ENCODE measurements around the gene UBE2J1.

Gene UBE2J1

DNA sequence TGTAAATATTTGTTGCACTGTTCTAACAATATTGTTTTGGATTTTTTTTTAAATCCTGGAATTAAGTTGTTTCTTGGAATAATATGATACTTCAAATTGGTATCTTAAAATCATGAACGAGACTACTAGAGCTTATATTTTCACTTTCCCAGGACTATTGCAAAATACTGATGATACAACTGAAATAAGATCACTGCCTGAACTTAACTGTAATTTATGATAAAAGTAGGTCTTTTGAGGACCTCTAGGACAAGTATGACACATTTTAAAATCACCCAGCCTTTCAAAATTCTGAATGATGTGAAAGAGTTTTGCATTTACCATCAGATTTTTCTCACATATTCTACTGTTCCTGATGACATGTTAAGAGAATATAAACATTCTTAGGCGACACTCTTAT lies 8.6 kb upstream of the UBE2J1 start:
- no peak for DNase-seq

DNA sequence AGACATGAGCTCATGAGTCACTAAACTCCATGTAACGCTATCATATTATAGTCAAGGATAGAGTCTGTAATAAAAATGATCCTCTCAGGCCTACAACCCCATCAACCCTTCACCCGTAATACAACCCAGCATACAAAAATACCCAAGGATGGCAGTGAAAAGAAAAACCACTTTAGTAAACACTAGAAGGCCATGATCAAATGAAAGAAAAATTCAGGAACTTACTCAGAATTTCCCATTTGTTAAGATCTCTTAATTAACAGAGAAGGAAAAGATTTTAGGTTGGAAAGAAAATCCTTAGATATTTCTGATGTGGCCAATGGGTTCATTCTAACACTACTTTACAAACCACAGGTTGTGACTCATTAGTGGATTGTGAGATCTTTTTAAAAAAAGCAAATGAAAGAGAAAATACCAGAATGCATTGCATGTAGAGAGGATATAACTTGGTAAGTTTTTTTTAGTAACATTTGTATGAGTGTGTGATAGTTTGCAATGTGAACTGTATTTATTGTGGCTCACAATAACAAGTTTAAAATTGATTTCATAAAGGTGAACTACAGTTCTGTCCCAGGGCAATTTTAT lies 8.0 kb upstream of the UBE2J1 start:
- DNase-seq, result no peak

DNA sequence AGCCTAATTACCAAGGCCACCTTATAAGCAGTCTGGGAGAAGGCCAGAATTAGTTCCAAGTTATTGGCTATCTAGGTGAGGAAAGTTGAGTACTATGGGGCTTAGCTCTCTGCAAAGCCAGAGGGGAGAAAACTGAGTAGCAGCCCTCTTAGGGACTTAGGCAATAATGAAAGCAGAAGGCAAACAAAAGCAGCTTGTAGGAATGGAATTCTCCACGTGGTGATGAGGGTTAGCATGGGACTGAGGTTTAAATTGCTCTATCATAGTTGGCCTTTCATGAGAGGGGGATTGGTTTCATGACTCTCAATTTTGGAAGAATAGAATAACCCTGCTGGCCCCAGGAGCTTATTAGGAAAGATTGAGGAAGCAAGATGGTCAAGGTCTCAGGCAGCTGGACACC lies 7.0 kb upstream of the UBE2J1 start:
- no peak for DNase-seq

DNA sequence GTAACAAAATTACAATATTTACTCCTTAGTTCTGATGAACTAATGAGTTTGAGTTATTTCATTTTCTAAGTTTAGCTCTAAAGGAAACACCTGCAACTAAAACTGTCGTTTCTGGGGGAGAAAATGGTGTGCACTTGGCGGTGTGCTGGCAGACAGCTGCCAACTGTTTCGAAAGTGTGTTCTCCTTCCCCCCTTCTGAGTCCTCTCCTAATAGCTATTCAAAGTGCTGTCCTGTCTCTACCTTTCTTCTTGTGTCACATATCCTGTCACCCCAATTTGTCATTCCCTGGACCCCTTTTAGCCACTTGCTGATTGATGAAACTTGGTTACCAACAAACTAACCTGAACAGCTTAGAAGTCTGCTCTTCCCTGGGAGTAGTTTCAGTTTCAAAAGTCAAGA lies 4.9 kb upstream of the UBE2J1 start:
- DNase-seq, result no peak

DNA sequence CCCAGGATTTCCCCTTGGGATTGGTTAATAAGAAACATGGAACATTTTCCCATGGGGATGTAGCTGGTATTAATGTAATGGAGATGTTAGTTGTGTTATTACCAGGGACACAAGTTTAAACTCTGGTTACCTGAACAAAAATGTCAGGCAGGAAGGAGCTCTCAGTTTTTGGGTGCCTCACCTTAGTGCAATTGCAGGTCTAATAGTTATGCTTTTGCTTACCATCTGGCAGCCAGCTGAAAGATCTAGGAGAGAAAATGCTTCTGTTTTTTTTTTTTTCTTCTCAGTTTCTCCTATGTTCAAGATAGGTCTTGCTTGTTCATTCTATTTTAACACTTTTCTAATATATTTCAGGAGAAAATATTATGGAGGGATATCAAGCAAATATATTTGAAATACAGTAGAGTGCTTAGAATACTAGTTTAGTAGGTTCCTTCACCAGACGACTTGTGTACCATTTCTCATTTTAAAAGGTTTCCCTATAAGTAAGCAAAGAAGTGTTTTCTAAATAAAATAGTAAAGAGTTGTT lies 4.2 kb upstream of the UBE2J1 start:
- DNase-seq, result no peak

DNA sequence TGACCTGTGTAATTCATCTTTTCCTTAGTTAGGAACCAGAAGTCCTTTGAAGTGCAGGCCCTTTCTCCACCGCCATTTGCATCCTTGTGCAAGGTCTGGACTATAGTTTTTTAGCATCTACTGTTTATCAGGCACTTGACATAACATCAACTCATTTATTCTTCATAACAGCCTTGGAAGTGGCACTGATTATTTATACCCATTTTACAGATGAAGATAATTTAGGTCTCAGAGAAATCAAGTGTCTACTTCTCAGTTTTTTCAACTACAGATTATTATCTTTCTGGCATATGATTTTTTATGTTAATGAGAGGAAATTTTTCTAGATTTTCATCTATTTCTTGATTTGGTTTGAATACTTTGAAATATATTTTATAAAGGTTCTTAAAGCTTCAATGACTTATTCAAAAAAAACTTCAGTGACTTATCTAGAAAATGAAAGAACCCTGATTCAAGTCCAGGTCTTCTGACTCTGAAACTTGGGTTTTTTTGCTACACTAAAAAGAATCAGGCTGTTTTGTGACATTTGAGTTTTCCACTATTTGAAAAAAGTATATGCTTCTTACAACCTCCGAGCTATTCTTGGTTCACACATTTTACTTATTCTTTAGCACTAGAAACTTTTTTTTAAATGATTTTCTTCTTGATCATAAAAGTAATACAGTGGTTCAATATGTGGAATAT lies 3.1 kb upstream of the UBE2J1 start:
- DNase-seq, result no peak

DNA sequence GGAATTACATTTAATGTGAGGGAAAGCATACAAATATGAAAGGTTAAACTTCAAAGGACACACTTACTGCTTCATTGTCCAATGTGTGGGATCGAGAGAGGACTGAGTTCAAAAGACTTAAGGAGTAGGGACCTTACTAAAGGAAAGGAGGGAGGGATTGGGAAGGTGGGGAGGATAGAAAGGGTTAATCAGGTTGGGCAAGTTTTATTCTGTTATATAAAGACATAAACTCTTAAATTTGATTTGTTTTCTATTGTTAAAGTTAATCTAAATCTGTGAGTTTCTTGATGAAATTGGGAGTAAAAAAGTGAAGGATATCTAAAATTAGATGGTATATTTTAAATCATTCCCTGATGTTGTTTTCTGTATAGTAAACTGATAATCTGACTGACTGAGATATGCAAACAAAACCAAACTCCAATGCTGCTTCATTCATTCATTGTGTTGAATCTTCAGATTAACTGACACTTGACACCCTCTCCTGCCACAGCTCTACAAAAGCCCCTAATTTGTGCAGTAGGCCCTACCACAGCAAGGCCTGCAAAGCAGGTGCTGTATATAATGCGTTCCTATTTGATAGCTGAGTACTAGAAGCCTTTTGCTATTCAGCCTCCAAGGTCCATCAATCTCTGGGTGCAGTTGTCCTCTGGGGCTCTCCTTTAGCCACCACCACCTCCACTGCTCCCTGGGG lies 1.3 kb upstream of the UBE2J1 start:
- no peak for DNase-seq

DNA sequence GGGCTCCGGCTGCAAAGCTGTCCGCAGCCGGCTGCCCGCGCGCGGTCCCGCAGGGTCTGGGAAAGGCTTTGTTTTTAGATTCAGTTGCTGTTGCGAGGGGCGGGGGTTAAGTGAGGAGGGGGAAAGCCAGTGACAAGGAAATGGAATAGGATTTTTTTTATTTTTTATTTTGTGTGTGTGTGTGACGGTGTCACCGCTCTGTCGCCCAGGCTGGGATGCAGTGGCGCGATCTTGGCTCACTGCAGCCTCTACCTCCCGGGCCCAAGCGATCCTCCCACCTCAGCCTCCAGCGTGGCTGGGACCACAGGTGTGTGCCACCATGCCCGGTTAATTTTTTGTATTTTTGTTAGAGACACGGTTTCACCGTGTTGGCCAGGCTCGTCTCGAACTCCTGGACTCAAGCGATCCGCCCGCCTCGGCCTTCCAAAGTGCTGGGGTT lies 615 bp upstream of the UBE2J1 start:
- no peak for DNase-seq

DNA sequence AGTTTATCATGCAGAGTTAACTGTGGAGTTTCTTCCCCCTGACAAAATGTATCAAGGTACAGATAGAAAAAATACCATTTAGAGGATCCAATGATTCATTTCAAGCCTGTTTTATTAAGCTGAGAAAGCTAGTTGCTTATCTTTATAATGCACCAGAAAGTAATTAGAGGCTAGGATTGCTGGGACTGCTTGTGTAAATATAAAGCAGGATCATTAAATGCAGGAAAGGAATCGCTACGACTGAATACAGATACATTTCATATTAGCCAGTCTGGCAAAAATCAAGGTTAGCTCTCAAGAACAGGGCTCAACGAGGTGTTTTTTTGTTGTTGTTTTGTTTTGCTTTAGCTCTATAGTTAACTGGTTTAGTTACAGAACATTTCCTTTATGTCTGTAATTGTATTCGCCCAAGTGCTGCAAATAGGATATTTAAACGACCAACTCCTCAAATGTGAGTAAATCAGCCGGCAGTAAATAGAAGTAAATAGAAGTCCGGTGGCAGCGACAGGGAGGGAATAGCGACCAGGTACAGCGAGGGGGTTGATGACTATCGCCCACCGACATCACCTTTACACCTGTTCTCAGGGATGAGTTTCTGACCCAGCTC lies 748 bp downstream of the UBE2J1 start:
- DNase-seq, result no peak

DNA sequence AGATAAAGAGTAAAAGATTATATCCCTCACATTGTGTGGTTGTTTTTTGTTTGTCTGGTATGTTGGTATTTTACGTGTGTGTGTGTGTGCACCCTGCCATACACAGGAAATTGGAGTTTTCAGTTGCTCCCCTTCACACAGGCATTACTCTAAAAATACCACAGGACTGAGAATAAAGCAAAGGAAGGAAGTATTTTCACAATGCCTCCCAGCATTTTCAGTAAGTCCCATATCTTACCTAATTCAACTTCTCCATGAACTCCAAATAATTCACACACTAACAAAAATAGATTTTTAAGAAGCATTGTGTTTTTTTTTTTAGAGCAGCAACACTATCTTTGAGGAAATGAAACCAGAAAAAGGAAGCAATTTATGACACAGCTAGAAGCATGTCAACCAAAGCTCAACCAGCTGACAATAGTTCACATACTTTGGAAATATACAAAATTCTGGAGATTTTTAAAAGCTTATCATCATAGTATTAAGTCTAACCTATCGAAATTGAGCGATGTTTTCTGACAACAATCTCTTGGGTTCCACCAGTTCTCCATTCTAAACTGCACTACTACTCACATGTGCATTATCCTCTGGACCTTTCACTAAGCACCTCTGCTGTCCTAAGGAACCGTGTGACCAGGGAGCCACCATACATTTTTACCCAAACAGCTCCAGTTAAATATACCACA lies 2.1 kb downstream of the UBE2J1 start:
- DNase-seq, result no peak

DNA sequence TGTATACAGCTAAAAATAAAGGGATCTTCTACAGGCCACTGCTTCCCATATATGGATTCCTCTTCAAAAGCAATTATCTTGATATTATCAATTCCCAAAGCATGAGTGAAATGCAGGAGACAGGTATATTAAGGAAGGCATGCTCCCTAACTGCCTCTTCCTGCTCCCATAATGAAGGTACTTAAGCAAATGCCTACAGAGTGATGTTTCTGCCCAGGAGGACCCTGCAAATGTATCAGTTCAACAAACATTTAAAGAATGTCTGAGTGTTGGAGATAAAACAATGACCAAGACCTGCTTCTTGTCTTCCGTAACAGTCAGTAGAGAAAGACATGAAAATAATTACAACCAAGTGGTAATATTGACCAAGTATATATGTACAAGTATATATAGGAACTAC lies 4.2 kb downstream of the UBE2J1 start:
- DNase-seq, result no peak

DNA sequence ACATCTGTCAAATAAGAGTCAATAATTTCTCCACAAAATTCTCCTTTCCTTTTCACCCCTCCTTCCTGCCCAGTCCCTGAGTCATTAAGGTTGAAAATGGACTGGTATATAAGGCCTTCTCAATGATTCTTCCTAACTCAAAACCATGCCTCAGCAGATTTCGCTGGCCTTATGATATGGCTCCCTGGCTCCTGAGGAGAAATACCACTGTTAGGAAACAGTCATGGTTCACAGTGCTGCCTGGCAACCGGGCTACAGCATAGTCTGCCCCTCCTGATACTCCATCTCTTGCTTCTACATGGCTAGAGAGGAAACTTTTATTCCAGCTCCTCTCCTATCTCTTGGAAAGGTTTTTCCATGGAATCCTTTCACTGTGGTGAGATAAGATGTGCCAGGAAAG lies 4.7 kb downstream of the UBE2J1 start:
- no peak for DNase-seq

DNA sequence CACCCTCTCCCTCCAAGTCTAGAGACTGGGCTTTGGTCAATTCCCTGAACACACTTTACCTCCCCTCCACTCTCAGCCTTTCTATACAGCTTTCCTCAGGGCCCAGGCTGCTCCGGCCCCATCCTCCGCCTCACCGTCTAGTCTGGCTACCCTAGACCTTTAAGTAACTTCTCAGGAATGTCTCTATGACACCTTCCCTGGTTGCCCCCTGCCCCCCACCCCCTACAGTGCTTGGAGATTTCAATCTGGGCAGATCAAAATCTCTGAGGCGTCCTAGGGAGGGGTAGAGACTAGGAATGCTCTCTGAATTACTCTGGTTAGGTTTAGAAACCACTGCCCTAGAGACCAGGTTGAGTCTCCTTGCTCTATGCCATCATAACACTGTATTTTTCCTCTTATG lies 6.1 kb downstream of the UBE2J1 start:
- no peak for DNase-seq

DNA sequence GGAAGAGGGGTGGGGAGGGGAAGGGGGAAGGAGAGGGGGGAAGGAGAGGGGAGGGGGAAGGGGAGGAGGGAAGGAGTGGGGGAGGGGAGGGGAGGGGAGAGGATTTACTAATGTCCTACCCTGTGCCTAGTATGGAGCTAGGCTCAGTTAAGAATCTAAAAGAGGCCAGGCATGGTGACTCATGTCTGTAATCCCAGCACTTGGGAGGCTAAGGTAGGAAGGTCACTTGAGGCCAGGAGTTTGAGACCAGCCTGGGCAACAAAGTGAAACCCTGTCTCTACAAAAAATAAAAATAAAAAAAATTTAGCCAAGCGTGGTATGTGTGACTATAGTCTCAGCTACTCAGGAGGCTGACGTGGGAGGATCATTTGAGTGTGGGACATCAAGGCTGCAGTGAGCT lies 13.0 kb downstream of the UBE2J1 start:
- no peak for DNase-seq

DNA sequence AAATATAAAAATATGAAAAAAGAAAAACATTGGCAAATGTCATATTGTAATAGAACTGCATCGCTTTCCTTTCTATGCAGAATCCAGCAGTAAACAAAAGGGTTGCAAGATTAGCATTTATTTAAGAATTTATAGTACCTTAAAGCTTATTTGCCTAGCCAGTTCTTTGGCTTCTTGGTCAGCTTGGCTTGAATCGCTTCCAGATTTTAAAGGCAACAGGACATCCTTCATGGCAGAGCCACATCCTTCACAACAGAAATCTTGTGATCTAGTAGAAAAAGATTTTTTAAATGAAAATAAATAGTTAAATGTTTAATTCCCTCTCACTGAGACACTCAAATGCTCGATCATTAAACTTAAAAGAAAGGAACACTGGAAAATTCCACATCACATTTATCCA lies 17.4 kb downstream of the UBE2J1 start:
- no peak for DNase-seq

DNA sequence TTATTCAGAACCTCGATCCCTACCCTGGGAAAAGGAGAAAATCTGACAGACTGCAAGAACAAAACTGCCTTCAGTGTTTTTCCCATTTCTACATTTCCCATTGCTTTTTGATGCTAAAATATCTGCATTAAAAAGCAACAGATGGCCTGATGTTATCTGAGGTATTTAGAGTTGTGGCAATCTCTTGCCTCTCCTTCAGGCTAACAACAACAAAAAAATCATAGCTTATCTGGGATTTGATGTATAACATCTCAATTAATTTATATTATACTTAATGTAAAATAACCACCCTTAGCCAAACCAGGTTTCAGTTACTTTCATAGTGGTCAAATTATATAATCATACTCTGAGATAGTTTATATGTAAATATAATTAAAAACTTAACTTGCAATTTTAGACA lies 21.6 kb downstream of the UBE2J1 start:
- no peak for DNase-seq

DNA sequence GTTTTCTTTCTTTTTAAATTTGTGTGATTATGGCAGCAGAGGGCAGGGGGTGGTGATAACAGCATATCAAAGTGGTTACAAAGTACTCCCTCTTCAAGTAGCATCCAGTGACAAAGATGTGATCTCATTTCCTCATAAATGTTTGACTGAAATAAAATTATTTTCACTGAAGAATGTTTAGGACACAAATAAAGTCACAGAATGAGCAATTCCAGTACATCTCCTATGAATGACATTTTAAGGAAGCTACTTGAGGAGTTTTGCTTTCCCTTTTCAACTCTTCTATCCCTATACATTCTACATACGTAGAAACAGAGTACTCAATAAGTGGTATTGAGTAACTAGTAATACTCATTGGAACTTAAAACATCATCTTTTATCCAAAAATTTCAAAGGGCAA lies 23.5 kb downstream of the UBE2J1 start:
- no peak for DNase-seq

DNA sequence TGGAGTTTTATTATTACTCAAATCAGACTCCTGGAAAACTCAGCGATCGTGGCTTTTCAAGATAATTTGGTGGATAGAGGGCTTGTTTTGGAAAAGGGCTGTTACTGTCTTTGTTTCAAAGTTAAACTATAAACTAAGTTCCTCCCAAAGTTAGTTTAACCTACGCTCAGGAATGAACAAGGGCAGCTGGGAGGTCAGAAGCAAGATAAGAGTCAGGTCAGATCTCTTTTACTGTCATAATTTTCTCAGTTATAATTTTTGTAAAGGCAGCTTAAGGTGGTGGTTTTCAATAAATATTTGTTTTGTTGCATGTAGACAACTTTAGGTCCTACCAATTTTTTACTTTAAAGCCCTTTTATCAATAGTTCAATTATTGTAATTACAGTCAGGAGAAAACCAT lies 28.2 kb downstream of the UBE2J1 start:
- no peak for DNase-seq

DNA sequence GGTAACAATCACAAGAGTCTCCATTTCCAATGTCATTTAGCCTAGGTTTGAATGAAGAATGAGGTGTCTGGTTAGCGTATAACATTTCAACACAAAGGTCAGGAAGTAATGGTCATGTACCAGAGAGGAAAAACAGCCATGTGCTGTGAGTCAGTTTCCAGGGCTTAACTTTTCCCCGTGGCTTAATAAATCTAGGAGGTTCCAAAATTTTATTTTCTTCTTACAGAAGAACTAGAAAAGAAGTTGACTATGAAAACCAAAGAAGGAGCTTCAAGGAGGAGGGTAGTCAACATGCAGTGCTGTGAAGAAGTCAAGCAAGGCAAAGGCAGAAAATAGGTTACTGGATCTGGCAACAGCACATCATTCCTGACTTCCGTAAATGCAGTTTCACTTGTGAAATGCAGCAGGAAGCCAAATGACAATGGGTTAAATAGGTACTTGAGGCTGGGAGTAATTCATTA lies 29.0 kb downstream of the UBE2J1 start:
- no peak for DNase-seq

DNA sequence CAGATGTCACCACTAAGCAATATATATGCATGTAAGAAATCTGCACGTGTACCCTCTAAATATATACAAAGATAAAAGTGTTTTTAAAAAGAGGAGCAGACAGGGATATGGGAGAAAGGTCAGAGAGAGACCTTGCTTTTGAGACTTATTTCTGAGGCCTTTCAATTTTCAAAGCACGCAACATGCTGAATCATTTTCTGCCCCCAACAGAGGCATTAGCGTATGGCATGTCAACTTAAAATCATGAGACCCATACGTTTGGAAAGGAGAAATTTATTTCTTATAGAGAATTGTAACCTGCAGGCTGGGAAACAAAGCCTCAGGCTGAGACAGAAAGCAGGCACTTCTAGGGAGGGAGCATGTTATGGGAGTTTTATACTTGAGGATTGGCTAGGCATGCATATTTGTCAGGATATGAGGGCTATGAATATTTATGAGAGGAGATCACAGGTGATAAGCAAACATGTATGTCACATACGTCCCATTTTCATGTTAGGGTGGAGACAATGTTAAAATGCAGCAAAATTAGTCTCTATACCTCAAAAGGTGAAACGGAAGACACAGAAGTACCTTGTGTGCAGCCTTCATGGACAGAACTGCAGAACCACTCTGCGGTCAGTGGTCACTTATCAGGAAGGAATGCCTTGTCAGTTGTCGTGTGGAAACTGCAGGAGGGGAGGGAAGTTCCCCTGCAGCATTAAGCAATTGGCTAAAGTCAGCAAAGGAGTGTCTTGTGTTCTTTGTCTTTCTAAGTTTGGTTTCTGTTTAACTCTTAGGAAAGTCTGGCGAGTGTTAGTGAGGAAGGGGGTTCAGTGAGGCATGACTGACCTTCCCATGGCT lies 31.2 kb downstream of the UBE2J1 start:
- DNase-seq, result no peak

DNA sequence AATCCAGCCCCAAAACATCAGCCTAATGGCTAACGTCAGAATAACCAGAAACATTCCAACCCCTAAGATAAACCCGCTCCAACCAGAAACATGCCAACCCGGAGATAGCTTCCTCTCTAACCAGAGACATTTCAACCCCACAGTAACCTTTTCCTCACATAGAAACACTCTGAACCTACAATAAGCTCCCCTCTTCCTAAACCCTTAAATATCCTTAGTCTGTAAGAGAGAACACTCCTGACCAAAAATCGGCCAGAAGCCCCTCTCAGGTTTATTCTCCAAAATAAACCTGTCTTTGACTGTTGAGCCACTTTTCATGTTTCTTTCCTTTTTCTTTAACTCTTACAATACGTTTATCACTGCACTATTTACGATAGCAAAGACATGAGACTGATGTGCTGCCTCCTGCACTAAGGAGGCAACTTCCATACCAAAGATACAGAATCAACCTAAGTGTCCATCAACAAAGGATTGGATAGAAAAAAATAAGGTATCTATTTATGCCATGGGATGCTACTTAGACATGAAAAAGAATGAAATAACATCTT lies 32.4 kb downstream of the UBE2J1 start:
- DNase-seq, result no peak

DNA sequence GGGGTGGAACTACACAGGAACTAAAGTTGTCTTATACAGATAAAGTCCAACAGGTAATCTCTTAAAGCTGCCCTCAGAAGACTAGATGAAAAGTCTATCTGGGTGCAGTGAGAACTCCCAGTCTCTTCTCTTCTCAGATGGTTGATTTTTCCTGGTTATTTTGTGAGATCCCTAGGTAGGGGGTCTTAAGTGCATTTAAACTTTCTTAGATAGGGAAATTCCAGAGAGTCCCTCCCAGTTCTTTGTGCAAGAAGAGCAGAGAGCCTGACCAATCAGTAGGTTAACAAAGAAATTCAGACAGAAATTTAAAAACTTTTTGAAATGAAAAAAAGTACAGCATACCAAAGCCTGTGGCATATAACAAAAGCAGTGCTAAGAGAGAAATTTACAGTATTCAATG lies 35.5 kb downstream of the UBE2J1 start:
- DNase-seq, result no peak
